SK-N-SH (cell line): ENCODE data around the gene GNG12. TPM values are rescaled to one million over a fixed set of nuclear protein-coding genes. Genes with fewer than 3 reads are reported as not detected.

ENCODE experiments used
- CTCF ChIA-PET: fragments of 300-600, 350-600 bp; formaldehyde crosslinking; extraction: SDS; loops from one replicate; lab custom pipeline; 2021; lab: Yijun Ruan, JAX
- POLR2A ChIA-PET: fragments of 350-600 bp; sonication (Branson Sonifier 250); formaldehyde crosslinking; extraction: SDS; loops from one replicate; lab custom pipeline; 2020; ENCODE audit warnings: antibody characterized with exemption, inconsistent platforms; lab: Yijun Ruan, JAX
- DNase-seq: peaks from one replicate; pipeline ENCODE4 v3.0.0; 2012
- H2AFZ ChIP-seq: fragments of 200-600 bp; sonication (generic); 2 replicates; pipeline ENCODE4 v1.8.1; 2016; ENCODE audit warnings: antibody characterized with exemption, mild to moderate bottlenecking, low read depth
- H3F3A ChIP-seq: fragments of 200-600 bp; sonication (generic); replicated peaks from 2 replicates; pipeline ENCODE3; 2016; ENCODE audit warnings: antibody characterized with exemption, mild to moderate bottlenecking; ENCODE audit not compliant: insufficient read depth
- H3K27ac ChIP-seq, 2 experiments: fragments of 200-500 bp in 1 of 2; fragments of 200-600 bp in 1 of 2; sonication (Bioruptor generic) in 1 of 2; sonication (generic), shearing (Covaris generic) in 1 of 2; 2 replicates each; pipeline versions ENCODE4 v1.5.1 to v1.6.1; 2014 to 2016; ENCODE audit warnings: low read depth in 2 of 2, inconsistent platforms in 1 of 2, low read length in 1 of 2, mild to moderate bottlenecking in 1 of 2, mixed read lengths in 1 of 2
- H3K27me3 ChIP-seq: fragments of 200-600 bp; sonication (generic), shearing (Covaris generic); 2 replicates; pipeline ENCODE4 v1.6.1; 2016; ENCODE audit warnings: mixed run types; ENCODE audit not compliant: insufficient read depth
- H3K36me3 ChIP-seq, 2 experiments: fragments of 200-500 bp in 1 of 2; fragments of 200-600 bp in 1 of 2; sonication (Bioruptor generic) in 1 of 2; sonication (generic) in 1 of 2; replicated peaks in 1 of 2; 2 replicates each; pipeline versions ENCODE3 to v1.5.1; 2014 to 2016; ENCODE audit warnings: low read length in 1 of 2, mild to moderate bottlenecking in 1 of 2; ENCODE audit not compliant: insufficient read depth in 2 of 2, control insufficient read depth in 1 of 2
- H3K4me1 ChIP-seq, 2 experiments: fragments of 200-500 bp in 1 of 2; fragments of 200-600 bp in 1 of 2; sonication (Bioruptor generic) in 1 of 2; sonication (generic), shearing (Covaris generic) in 1 of 2; 2 replicates each; pipeline versions ENCODE4 v1.5.1 to v1.6.1; 2014 to 2016; ENCODE audit warnings: low read depth in 1 of 2, low read length in 1 of 2, mixed run types in 1 of 2; ENCODE audit not compliant: insufficient read depth in 2 of 2, control insufficient read depth in 1 of 2
- H3K4me2 ChIP-seq: fragments of 200-600 bp; sonication (generic), shearing (Covaris generic); 2 replicates; pipeline ENCODE4 v1.6.1; 2017; ENCODE audit warnings: mixed run types
- H3K4me3 ChIP-seq, 2 experiments: fragments of 200-500 bp in 1 of 2; fragments of 200-600 bp in 1 of 2; sonication (Bioruptor generic) in 1 of 2; sonication (generic), shearing (Covaris generic) in 1 of 2; 2 replicates each; pipeline versions ENCODE4 v1.5.1 to v1.8.1; 2014 to 2016; ENCODE audit warnings: low read depth in 2 of 2, inconsistent platforms in 1 of 2, low read length in 1 of 2, mild to moderate bottlenecking in 1 of 2, mixed read lengths in 1 of 2, moderate library complexity in 1 of 2
- H3K79me2 ChIP-seq: fragments of 200-600 bp; sonication (generic); 2 replicates; pipeline ENCODE4 v1.8.1; 2017; ENCODE audit warnings: mild to moderate bottlenecking; ENCODE audit not compliant: insufficient read depth
- H3K9ac ChIP-seq: fragments of 200-600 bp; sonication (generic); 2 replicates; pipeline ENCODE4 v1.6.1; 2017; ENCODE audit warnings: mixed run types
- H3K9me2 ChIP-seq: fragments of 200-600 bp; sonication (generic); 2 replicates; pipeline ENCODE4 v1.6.1; 2017; ENCODE audit warnings: mixed run types
- H3K9me3 ChIP-seq: fragments of 200-600 bp; sonication (generic); 2 replicates; pipeline ENCODE4 v1.6.1; 2017; ENCODE audit warnings: mixed run types, mild to moderate bottlenecking, moderate library complexity
- H4K20me1 ChIP-seq: fragments of 200-600 bp; sonication (generic); 2 replicates; pipeline ENCODE4 v1.6.1; 2017; ENCODE audit warnings: mild to moderate bottlenecking, mixed run types; ENCODE audit not compliant: insufficient read depth
- EP300 ChIP-seq, 2 experiments: IDR thresholded peaks; 2 replicates each; pipeline versions ENCODE4 v1.4.0 to v1.6.1; 2012; ENCODE audit warnings: borderline replicate concordance in 1 of 2, low read depth in 1 of 2, low read length in 1 of 2
- EZH2phosphoT487 ChIP-seq: fragments of 200-600 bp; sonication (generic); IDR thresholded peaks from 2 replicates; pipeline ENCODE4 v1.6.1; 2017; ENCODE audit warnings: low read depth, mixed run types, mild to moderate bottlenecking, antibody characterized with exemption, moderate library complexity, borderline replicate concordance
- FOSL2 ChIP-seq: IDR thresholded peaks from 2 replicates; pipeline ENCODE4 v1.4.0; 2012; ENCODE audit warnings: low read depth, mild to moderate bottlenecking, moderate library complexity, borderline replicate concordance
- FOXM1 ChIP-seq: IDR thresholded peaks from 2 replicates; pipeline ENCODE4 v1.4.0; 2012; ENCODE audit warnings: low read depth, mild to moderate bottlenecking
- GATA2 ChIP-seq: sonication (generic); formaldehyde crosslinking; IDR thresholded peaks from 2 replicates; pipeline ENCODE4 v1.5.0; 2020; ENCODE audit warnings: mild to moderate bottlenecking, missing genetic modification reagents
- JUND ChIP-seq: IDR thresholded peaks from 2 replicates; pipeline ENCODE4 v1.4.0; 2012
- MAX ChIP-seq: IDR thresholded peaks from 2 replicates; pipeline ENCODE4 v1.4.0; 2012; ENCODE audit warnings: low read depth
- MEF2A ChIP-seq: IDR thresholded peaks from 2 replicates; pipeline ENCODE4 v1.4.0; 2012; ENCODE audit warnings: low read depth, borderline replicate concordance
- NFIC ChIP-seq: IDR thresholded peaks from 2 replicates; pipeline ENCODE4 v1.4.0; 2012; ENCODE audit warnings: borderline replicate concordance
- PBX3 ChIP-seq: IDR thresholded peaks from 2 replicates; pipeline ENCODE4; 2012
- POLR2AphosphoS5 ChIP-seq: IDR thresholded peaks from 2 replicates; pipeline ENCODE4 v1.6.1; 2012; ENCODE audit warnings: low read depth, low read length
- REST ChIP-seq: IDR thresholded peaks from 2 replicates; pipeline ENCODE4 v1.6.1; 2012; ENCODE audit warnings: mild to moderate bottlenecking, low read depth, low read length, moderate library complexity
- RXRA ChIP-seq: IDR thresholded peaks from 2 replicates; pipeline ENCODE4 v1.4.0; 2012; ENCODE audit warnings: low read depth, mild to moderate bottlenecking, borderline replicate concordance
- TCF12 ChIP-seq: IDR thresholded peaks from 2 replicates; pipeline ENCODE4 v1.4.0; 2012
- TEAD4 ChIP-seq: IDR thresholded peaks from 2 replicates; pipeline ENCODE4 v1.4.0; 2012; ENCODE audit warnings: mild to moderate bottlenecking, borderline replicate concordance; ENCODE audit not compliant: insufficient read depth
- WGBS: methylation state at CpG from one replicate; pipeline ENCODE4 v1.1.6; 2017; ENCODE audit warnings: low lambda C conversion rate; 5-methylcytosine and 5-hydroxymethylcytosine counted together
- polyA plus RNA-seq, 3 experiments: library from polyadenylated mRNA; depleted of rRNA; stranded (reverse); fragments of >200 nt; gene quantifications; 2 replicates each; pipeline ENCODE4 v1.2.3, GENCODE V29; 2012
- TF ChIP-seq, protein P1 (sequence below): fragments of 150-350 bp; IDR thresholded peaks from 2 replicates; pipeline ENCODE4 v1.6.1; 2017; ENCODE audit warnings: antibody characterized with exemption, low read length, low read depth, borderline replicate concordance
- TF ChIP-seq, protein P2 (sequence below): IDR thresholded peaks from 2 replicates; pipeline ENCODE4 v1.4.0; 2012; ENCODE audit warnings: low read depth, borderline replicate concordance

Gene GNG12
- polyA plus RNA-seq, 1 of the 3 experiments (the other 2 are of a cell fraction), result 41.2 TPM

DNA sequence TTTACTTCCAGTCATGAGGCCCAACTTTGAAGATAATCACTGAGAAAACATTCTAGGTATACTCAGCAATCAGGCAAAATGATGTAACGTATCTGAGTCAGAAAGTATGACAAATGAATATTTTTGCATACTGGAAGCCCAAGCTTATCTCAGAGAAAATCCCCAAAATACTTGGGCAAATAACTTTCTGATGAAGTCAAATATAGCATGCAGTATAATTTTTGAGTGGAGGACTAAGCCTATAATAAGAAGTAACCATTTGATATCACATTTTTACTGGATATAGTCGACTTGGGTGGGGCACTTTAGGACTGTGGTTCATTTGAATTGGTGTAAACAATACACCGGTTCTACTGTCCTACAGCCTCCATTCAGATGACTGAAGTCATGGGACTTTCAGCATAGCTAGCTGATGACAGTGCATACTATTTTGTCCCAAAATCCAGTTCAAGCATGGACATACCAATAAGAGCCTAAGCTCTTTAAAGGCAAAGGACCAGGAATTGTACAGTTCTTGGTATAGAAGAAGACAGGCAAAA lies 150.5 kb downstream of the GNG12 start:
- H3K36me3 ChIP-seq, result peaks cover 8 to 15% of the 10 kb centered on the region in 2 experiments
- peaks cover 26% of the 10 kb centered on the region for H3K79me2 ChIP-seq
- no peak for DNase-seq
- H2AFZ ChIP-seq, result no peak overlapping the region
- POLR2A ChIA-PET, result no interaction called here
- peaks cover 8 to 18% of the 10 kb centered on the region in 2 experiments; a peak in 3 of 4 replicates for H3K4me1 ChIP-seq
- H3K27ac ChIP-seq, result peak overlapping the region; percentile 28 to 81; a peak in 3 of 4 replicates
- CTCF ChIA-PET, result interaction anchor here (0.8 to 10.1 kb wide), 3 partner anchors 77 to 147 kb away, joined by 3 to 100 read pairs (median 5); no protein-coding TSS in a partner anchor
- peak overlapping the region; percentile 82; the same call in 1 of the 2 replicates for H3K4me2 ChIP-seq
- H3K27me3 ChIP-seq, result no peaks in the 10 kb centered on the region
- H4K20me1 ChIP-seq, result peaks cover 10% of the 10 kb centered on the region
- TF ChIP-seq EZH2phosphoT487 (no peak), REST (no peak), GATA2 (CRISPR knock-in tag) (no peak), JUND (peak; percentile 88), MAX (peak; percentile 62; the same call in 1 of the 2 replicates), RXRA (no peak), FOSL2 (peak; percentile 91), MEF2A (peak; percentile 66; the same call in 1 of the 2 replicates), EP300 (IDR thresholded peaks at IDR 0.05; ENCODE audit: borderline replicate concordance in 1 of 2, low read depth in 1 of 2, low read length in 1 of 2) (peak in 1 of 2 experiments; percentile 73; a peak in 2 of 4 replicates), FOXM1 (no peak), TEAD4 (peak; percentile 89), NFIC (peak; percentile 61), PBX3 (peak; percentile 63), POLR2AphosphoS5 (peak; percentile 68; the same call in 1 of the 2 replicates), TCF12 (peak; percentile 80)
- TF ChIP-seq, protein P1, sequence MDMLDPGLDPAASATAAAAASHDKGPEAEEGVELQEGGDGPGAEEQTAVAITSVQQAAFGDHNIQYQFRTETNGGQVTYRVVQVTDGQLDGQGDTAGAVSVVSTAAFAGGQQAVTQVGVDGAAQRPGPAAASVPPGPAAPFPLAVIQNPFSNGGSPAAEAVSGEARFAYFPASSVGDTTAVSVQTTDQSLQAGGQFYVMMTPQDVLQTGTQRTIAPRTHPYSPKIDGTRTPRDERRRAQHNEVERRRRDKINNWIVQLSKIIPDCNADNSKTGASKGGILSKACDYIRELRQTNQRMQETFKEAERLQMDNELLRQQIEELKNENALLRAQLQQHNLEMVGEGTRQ, result no peak
- TF ChIP-seq, protein P2, sequence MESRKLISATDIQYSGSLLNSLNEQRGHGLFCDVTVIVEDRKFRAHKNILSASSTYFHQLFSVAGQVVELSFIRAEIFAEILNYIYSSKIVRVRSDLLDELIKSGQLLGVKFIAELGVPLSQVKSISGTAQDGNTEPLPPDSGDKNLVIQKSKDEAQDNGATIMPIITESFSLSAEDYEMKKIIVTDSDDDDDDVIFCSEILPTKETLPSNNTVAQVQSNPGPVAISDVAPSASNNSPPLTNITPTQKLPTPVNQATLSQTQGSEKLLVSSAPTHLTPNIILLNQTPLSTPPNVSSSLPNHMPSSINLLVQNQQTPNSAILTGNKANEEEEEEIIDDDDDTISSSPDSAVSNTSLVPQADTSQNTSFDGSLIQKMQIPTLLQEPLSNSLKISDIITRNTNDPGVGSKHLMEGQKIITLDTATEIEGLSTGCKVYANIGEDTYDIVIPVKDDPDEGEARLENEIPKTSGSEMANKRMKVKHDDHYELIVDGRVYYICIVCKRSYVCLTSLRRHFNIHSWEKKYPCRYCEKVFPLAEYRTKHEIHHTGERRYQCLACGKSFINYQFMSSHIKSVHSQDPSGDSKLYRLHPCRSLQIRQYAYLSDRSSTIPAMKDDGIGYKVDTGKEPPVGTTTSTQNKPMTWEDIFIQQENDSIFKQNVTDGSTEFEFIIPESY, result 0 out of 2 replicates have a peak, but pooled peaks have one; percentile 35
- 13% methylated on average over 3 of the region's 3 CpGs for WGBS
- peak overlapping the region; percentile 61; the same call in 1 of the 2 replicates for H3K9ac ChIP-seq
- peaks cover 36% of the 10 kb centered on the region for H3F3A ChIP-seq
- H3K9me2 ChIP-seq, result no peaks in the 10 kb centered on the region
- 0 out of 4 replicates have a peak overlapping the region, but pooled peaks of 1 of the 2 experiments have one; percentile 63 for H3K4me3 ChIP-seq
- no peaks in the 10 kb centered on the region for H3K9me3 ChIP-seq
